Natural killer cell treated with Interleukin-12 subunit alpha and Interleukin-12 subunit beta and Interleukin-15 and Interleukin-18, amount 100 ng/mL, for 72 hours (primary cell): ENCODE data around the gene ASB16. TPM values are rescaled to one million over a fixed set of nuclear protein-coding genes. Genes with fewer than 3 reads are reported as not detected.
"Not testable (repeated sequence)": the region's sequence is repeated elsewhere in the genome, so short reads cannot be mapped to it uniquely, and the experiment has no call there.

Source experiments
- ATAC-seq, 2 donors: fragments of 150-1000 bp; cut with Tn5 transposase in 1 of 2; sonication (Bioruptor Pico), chemical (Tn5 transposase) in 1 of 2; 2 replicates each; pipeline ENCODE4 v1.10.0; 2021
- DNase-seq: peaks from one replicate; pipeline ENCODE4 v3.0.0; 2022; ENCODE audit warnings: low spot score
- H3K27ac Mint-ChIP-seq, 2 donors: 1 replicate in 1 of 2; 2 replicates in 1 of 2; pipeline ENCODE4 v1.8.0; 2022; ENCODE audit warnings: mixed read lengths in 2 of 2, mild to moderate bottlenecking in 1 of 2, moderate library complexity in 1 of 2
- H3K27me3 Mint-ChIP-seq, 2 donors: 1 replicate in 1 of 2; 2 replicates in 1 of 2; pipeline ENCODE4 v1.8.0; 2022; ENCODE audit warnings: mixed read lengths in 2 of 2
- H3K36me3 Mint-ChIP-seq: one replicate; pipeline ENCODE4 v1.8.0; 2022; ENCODE audit warnings: mixed read lengths
- H3K4me1 Mint-ChIP-seq, 2 donors: 1 replicate in 1 of 2; 2 replicates in 1 of 2; pipeline ENCODE4 v1.8.0; 2022; ENCODE audit warnings: low read depth in 2 of 2, mixed read lengths in 2 of 2, mild to moderate bottlenecking in 1 of 2
- H3K4me3 Mint-ChIP-seq: one replicate; pipeline ENCODE4 v1.8.0; 2022; ENCODE audit warnings: mixed read lengths
- H3K9me3 Mint-ChIP-seq: 2 replicates; pipeline ENCODE4 v1.8.0; 2022; ENCODE audit warnings: mixed read lengths
- total RNA-seq, 2 donors: library from RNA; stranded (reverse); gene quantifications; one replicate each; pipeline ENCODE4 v1.2.3, GENCODE V29; 2022

The ASB16 gene
- total RNA-seq, 2 donors from 2014 or later: 0.33 TPM; not detected in 1

- Mint-ChIP-seq H3K4me1 (no peaks in the 10 kb centered on the region), H3K36me3 (no peaks in the 10 kb centered on the region), H3K27me3 (peaks cover 7 to 9% of the 10 kb centered on the region in 2 donors), H3K4me3 (no peak overlapping the region), H3K27ac (no peak overlapping the region), H3K9me3 (no peaks in the 10 kb centered on the region)
- DNase-seq: no peak
- ATAC-seq: no peak
These were observed 35.5 kb upstream of the ASB16 start for GRCh38 chr17:44134752-44135568.

- peaks cover 8 to 9% of the 10 kb centered on the region in 2 donors for H3K4me1 Mint-ChIP-seq
- DNase-seq (no peak), ATAC-seq (peak in 1 of 2 donors; percentile 11)
- H3K9me3 Mint-ChIP-seq: no peaks in the 10 kb centered on the region
- H3K4me3 Mint-ChIP-seq: no peak overlapping the region
- peaks cover 7 to 9% of the 10 kb centered on the region in 2 donors for H3K27me3 Mint-ChIP-seq
- H3K27ac Mint-ChIP-seq: no peak overlapping the region
- H3K36me3 Mint-ChIP-seq: no peaks in the 10 kb centered on the region
These were observed 32.4 kb upstream of the ASB16 start for GRCh38 chr17:44137891-44138709.

DNA sequence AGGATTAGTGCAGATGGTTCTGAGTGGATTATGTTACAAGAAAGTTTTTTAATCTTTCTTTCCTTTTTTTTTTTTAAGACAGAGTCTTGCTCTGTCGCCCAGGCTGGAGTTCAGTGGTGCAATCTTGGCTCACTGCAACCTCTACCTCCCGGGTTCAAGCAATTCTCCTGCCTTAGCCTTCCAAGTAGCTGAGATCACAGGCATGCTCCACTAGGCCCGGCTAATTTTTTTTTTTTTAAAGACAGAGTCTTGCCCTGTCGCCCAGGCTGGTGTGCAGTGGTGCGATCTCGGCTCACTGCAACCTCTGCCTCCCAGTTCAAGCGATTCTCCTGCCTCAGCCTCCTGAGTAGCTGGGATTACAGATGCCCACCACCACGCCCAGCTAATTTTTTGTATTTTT is 26.6 kb upstream of the ASB16 start:
- H3K36me3 Mint-ChIP-seq, ATAC-seq, H3K27me3 Mint-ChIP-seq, H3K4me3 Mint-ChIP-seq, DNase-seq, H3K4me1 Mint-ChIP-seq, H3K9me3 Mint-ChIP-seq, H3K27ac Mint-ChIP-seq: not testable (repeated sequence)

- H3K4me1 Mint-ChIP-seq: peaks cover 9 to 10% of the 10 kb centered on the region in 2 donors
- H3K36me3 Mint-ChIP-seq: no peaks in the 10 kb centered on the region
- no peaks in the 10 kb centered on the region for H3K9me3 Mint-ChIP-seq
- H3K4me3 Mint-ChIP-seq: no peak overlapping the region
- H3K27me3 Mint-ChIP-seq: no peaks in the 10 kb centered on the region
- DNase-seq: no peak
- ATAC-seq: no peak
- no peak overlapping the region for H3K27ac Mint-ChIP-seq
These were observed 25.4 kb upstream of the ASB16 start for GRCh38 chr17:44144966-44145739.

- H3K36me3 Mint-ChIP-seq: no peaks in the 10 kb centered on the region
- ATAC-seq (no peak), DNase-seq (no peak)
- H3K4me3 Mint-ChIP-seq: no peak overlapping the region
- H3K9me3 Mint-ChIP-seq: no peaks in the 10 kb centered on the region
- no peak overlapping the region for H3K27ac Mint-ChIP-seq
- peaks cover 6% of the 10 kb centered on the region in 2 donors for H3K4me1 Mint-ChIP-seq
- H3K27me3 Mint-ChIP-seq: no peaks in the 10 kb centered on the region
These were observed 23.8 kb upstream of the ASB16 start for GRCh38 chr17:44146375-44147346.

DNA sequence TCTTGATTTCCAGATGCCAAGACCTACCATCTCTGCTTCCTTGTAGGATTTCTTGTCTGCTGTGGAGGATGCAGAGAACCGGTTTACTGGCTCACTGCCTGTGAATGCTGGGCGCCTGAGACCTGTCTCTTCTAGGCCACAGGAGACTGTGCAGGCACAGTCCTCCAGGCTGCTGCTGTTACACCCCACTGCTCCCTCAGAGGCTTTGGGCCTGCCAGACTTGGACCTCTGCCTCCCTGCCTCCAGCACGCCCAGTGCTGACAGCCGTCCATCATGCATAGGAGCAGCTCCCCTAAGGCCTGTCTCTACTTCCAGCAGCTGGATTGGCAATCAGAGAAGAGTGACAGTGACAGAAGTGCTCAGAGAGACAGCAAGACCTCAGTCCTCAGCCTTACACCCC is 22.7 kb upstream of the ASB16 start:
- H3K36me3 Mint-ChIP-seq: no peaks in the 10 kb centered on the region
- H3K9me3 Mint-ChIP-seq: no peaks in the 10 kb centered on the region
- no peaks in the 10 kb centered on the region for H3K27me3 Mint-ChIP-seq
- DNase-seq (no peak), ATAC-seq (no peak)
- H3K27ac Mint-ChIP-seq: no peak overlapping the region
- no peak overlapping the region for H3K4me3 Mint-ChIP-seq
- H3K4me1 Mint-ChIP-seq: peaks cover 0 to 3% of the 10 kb centered on the region in 2 donors

DNA sequence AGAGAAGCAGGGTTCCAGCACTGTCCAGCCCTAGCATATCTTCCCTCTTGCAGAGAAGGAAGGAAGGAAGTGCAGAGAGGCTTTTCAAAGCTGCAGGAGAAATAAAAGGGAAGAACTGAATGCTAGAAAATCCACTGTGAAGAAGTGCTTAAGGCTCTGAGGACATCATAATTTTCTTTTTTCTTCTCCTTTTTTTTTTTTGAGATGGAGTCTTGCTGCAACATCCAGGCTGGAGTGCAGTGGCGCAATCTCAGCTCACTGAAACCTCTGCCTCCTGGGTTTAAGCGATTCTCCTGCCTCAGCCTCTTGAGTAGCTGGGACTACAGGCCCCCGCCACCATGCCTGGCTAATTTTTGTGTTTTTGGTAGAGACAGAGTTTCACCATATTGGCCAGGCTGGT is 21.4 kb upstream of the ASB16 start:
- not testable (repeated sequence) for ATAC-seq, H3K27ac Mint-ChIP-seq, H3K27me3 Mint-ChIP-seq, DNase-seq, H3K4me3 Mint-ChIP-seq, H3K9me3 Mint-ChIP-seq, H3K36me3 Mint-ChIP-seq, H3K4me1 Mint-ChIP-seq

GRCh38 chr17:44149750-44150329 is 20.7 kb upstream of the ASB16 start:
- no peak overlapping the region for H3K27ac Mint-ChIP-seq
- no peak for DNase-seq
- no peak overlapping the region for H3K4me3 Mint-ChIP-seq
- peaks cover 0 to 3% of the 10 kb centered on the region in 2 donors for H3K4me1 Mint-ChIP-seq
- no peak for ATAC-seq
- no peaks in the 10 kb centered on the region for H3K36me3 Mint-ChIP-seq
- H3K9me3 Mint-ChIP-seq: no peaks in the 10 kb centered on the region
- H3K27me3 Mint-ChIP-seq: no peaks in the 10 kb centered on the region

DNA sequence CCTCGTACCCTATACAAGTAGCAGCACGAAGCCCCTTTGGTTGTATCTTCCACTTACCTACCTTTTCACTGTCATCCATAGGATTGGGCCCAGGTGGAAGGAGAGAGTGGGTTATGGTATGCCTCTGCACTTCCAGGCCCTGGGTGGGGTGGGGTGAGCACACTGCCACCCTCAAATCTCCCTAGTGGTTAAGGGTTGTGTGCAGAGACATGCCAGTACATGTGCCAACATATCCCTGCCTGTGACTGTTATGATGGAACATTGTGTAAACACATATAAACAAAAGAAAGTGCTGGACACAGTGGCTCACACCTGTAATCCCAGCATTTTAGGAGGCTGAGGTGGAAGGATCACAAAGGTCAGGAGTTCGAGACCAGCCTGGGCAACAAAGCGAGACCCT is 17.6 kb upstream of the ASB16 start:
- ATAC-seq (no peak), DNase-seq (no peak)
- H3K4me3 Mint-ChIP-seq: no peak overlapping the region
- no peaks in the 10 kb centered on the region for H3K36me3 Mint-ChIP-seq
- no peaks in the 10 kb centered on the region for H3K9me3 Mint-ChIP-seq
- H3K27me3 Mint-ChIP-seq: no peaks in the 10 kb centered on the region
- peaks cover 0 to 3% of the 10 kb centered on the region in 2 donors for H3K4me1 Mint-ChIP-seq
- no peak overlapping the region for H3K27ac Mint-ChIP-seq

DNA sequence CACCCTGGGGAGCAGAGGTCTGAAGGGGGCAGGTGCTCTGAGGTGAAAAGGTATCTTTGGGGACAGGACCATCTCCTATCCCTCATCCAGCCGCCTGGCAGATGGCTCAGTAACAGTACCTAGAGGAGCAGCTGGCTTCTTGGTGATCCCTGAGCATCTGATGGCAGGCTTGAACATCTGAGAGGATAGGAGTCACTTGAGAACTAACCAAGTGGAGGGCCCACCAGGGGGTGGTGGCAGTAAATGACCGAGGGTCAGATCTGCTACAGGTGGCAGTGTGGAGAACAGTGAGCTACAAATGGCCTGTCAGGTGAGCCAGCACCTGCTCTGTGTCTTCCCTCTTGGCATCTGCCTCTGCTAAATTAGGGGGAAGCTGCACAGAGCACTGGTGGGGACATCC is 15.0 kb upstream of the ASB16 start:
- H3K27me3 Mint-ChIP-seq: no peaks in the 10 kb centered on the region
- H3K27ac Mint-ChIP-seq: no peak overlapping the region
- H3K4me3 Mint-ChIP-seq: no peak overlapping the region
- no peaks in the 10 kb centered on the region for H3K36me3 Mint-ChIP-seq
- no peak for DNase-seq
- no peaks in the 10 kb centered on the region for H3K9me3 Mint-ChIP-seq
- ATAC-seq: peak in 1 of 2 donors; percentile 53
- H3K4me1 Mint-ChIP-seq: no peaks in the 10 kb centered on the region

DNA sequence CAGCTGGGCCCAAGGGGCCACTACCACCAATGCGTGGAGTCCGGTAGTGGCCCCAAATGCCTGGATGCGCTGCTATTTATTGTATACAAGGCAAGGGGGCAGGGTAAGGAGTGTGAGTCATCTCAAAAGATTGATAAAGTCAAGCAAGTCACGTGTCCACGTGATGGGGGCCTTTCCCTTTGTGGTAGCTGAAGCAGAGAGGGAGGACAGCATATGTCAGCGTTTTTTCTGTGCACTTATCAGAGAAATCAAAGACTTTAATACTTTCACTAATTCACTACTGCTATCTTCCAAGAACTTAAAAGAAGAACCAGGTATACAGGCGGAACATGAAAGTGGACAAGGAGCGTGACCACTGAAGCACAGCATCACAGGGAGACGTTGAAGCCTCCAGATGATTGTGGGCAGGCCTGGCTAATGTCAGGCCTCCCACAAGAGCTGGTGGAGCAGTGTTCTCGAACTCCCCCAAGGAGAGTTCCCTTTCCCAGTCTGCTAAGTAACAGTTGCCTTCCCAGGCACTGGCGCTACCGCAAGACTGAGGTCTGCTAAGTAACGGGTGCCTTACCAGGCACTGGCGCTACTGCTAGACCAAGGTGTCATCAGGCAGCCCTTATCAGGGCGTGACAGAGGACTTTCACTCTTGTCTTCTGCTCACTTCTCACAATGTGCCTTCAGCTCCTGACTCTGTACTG is 10.8 kb upstream of the ASB16 start:
- H3K36me3 Mint-ChIP-seq: no peaks in the 10 kb centered on the region
- no peak overlapping the region for H3K27ac Mint-ChIP-seq
- DNase-seq (no peak), ATAC-seq (no peak)
- no peaks in the 10 kb centered on the region for H3K4me1 Mint-ChIP-seq
- H3K9me3 Mint-ChIP-seq: no peaks in the 10 kb centered on the region
- H3K27me3 Mint-ChIP-seq: no peaks in the 10 kb centered on the region
- no peak overlapping the region for H3K4me3 Mint-ChIP-seq

DNA sequence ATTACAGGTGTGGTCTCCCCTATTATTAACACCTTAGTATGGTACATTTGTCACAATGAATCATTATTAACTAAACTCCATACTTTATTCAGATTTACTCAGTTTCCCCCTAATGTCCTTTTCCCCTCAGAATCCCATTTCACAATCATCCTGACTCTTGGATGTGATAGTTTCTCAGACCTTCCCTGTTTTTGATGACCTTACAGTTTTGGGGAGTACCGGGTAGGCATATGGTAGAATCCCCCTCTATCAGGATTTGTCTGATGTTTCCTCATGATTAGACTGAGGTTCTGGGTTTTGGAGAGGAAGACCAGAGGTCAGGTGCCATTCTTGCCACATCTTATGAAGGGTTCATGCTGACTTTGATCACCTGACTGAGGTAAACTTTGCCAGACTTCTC is 6.0 kb upstream of the ASB16 start:
- Mint-ChIP-seq H3K4me1 (peaks cover 0 to 10% of the 10 kb centered on the region in 2 donors), H3K27ac (no peak overlapping the region), H3K27me3 (no peaks in the 10 kb centered on the region), H3K36me3 (no peaks in the 10 kb centered on the region), H3K4me3 (no peak overlapping the region), H3K9me3 (no peaks in the 10 kb centered on the region)
- DNase-seq: no peak
- ATAC-seq: no peak
